ENCODE measurements around the gene SOX30. TPM values are rescaled to one million over a fixed set of nuclear protein-coding genes. Genes with fewer than 3 reads are reported as not detected.
A peak's percentile ranks its signal among the peaks of the same experiment; 100 is the strongest.

The SOX30 gene
- polyA plus RNA-seq, 2 of the 4 experiments (the other 2 are of a cell fraction), result 0.08 to 0.10 TPM

GRCh38 chr5:157658893-157659292, 6.7 kb upstream of the SOX30 start:
- WGBS (ENCODE audit: missing lambda C conversion rate), result 10% methylated on average over 1 of the region's 1 CpG
- no peak for ATAC-seq
- ChIA-PET CTCF (interaction anchor here (1.6 to 1.7 kb wide), 2 partner anchors 84 to 331 kb away, joined by 4 read pairs; partner anchors contain the start of gene LSM11), POLR2A (no interaction called here)
- Histone ChIP-seq H3K4me2 (no peak overlapping the region), H3K9me3 (peaks cover 9% of the 10 kb centered on the region; the same call in 2 of the 3 replicates), H3K27ac (no peak overlapping the region), H3K4me1 (no peaks in the 10 kb centered on the region), H3K4me3 (no peak overlapping the region)
- FAIRE-seq, result no peak
- no peak for TF ChIP-seq HEYL (CRISPR knock-in tag; IDR thresholded peaks at IDR 0.05)
- TF ChIP-seq E2F6 (IDR thresholded peaks at IDR 0.05; ENCODE audit: borderline replicate concordance, low read depth), result no peak
- TF ChIP-seq ZSCAN20 (CRISPR knock-in tag; IDR thresholded peaks at IDR 0.05), result no peak
- no peak for TF ChIP-seq CBX2 (IDR thresholded peaks at IDR 0.05; ENCODE audit: borderline replicate concordance, low read depth)
- no peak for TF ChIP-seq KDM5A (IDR thresholded peaks at IDR 0.05)
- TF ChIP-seq EP300 (IDR thresholded peaks at IDR 0.05), result no peak
- TF ChIP-seq SREBF2 (IDR thresholded peaks at IDR 0.05), result no peak
- no peak for DNase-seq (ENCODE audit: low read depth in 1 of 2, low spot score in 1 of 2)

- no peak for TF ChIP-seq PBX3 (IDR thresholded peaks at IDR 0.05)
- no peak for TF ChIP-seq BHLHE40 (IDR thresholded peaks at IDR 0.05; ENCODE audit: low read depth, low read length)
- no peak for TF ChIP-seq CHD4 (IDR thresholded peaks at IDR 0.05; ENCODE audit: borderline replicate concordance)
- no peak for TF ChIP-seq EP300 (IDR thresholded peaks at IDR 0.05)
- no peak for TF ChIP-seq TP53 (CRISPR knock-in tag; IDR thresholded peaks at IDR 0.05)
- no peak for TF ChIP-seq ATOH8 (CRISPR knock-in tag; IDR thresholded peaks at IDR 0.05; ENCODE audit: low read depth)
- no peak for TF ChIP-seq HOXA7 (CRISPR knock-in tag; IDR thresholded peaks at IDR 0.05)
- no peak for TF ChIP-seq BCL3 (IDR thresholded peaks at IDR 0.05)
- ChIA-PET CTCF (interaction anchor here (0.8 kb wide), 1 partner anchor 13 kb away, joined by 4 read pairs; no protein-coding TSS in a partner anchor), POLR2A (no interaction called here)
- no peak overlapping the region for H3K27ac ChIP-seq
- DNase-seq (ENCODE audit: low read depth in 1 of 2, low spot score in 1 of 2) (no peak), FAIRE-seq (peak; percentile 18), ATAC-seq (no peak)
- H3K4me2 ChIP-seq, result no peak overlapping the region
- 16% methylated on average over 2 of the region's 2 CpGs for WGBS (ENCODE audit: missing lambda C conversion rate)
- no peak overlapping the region for H3K4me3 ChIP-seq
- H3K4me1 ChIP-seq, result no peaks in the 10 kb centered on the region
- peaks cover 20% of the 10 kb centered on the region; the same call in 2 of the 3 replicates for H3K9me3 ChIP-seq
These were observed 5.3 kb upstream of the SOX30 start for GRCh38 chr5:157657516-157657915.

- TF ChIP-seq MAZ (IDR thresholded peaks at IDR 0.05; ENCODE audit: borderline replicate concordance, low read depth, low read length) (no peak), ESRRA (IDR thresholded peaks at IDR 0.05; ENCODE audit: borderline replicate concordance, low read length) (no peak), FOSB (CRISPR knock-in tag; IDR thresholded peaks at IDR 0.05) (no peak), SREBF2 (IDR thresholded peaks at IDR 0.05) (no peak), GATA3 (IDR thresholded peaks at IDR 0.05; ENCODE audit: borderline replicate concordance) (no peak), NR3C1 (IDR thresholded peaks at IDR 0.05) (no peak), POLR2A (IDR thresholded peaks at IDR 0.05; ENCODE audit: low read length) (no peak)
- ChIA-PET CTCF (interaction anchor here (0.6 to 1.2 kb wide), 3 partner anchors 67 to 176 kb away, joined by 3 to 4 read pairs (median 3); partner anchors contain the start of gene ADAM19), POLR2A (no interaction called here)
- H3K4me3 ChIP-seq, result no peak overlapping the region
- no peak overlapping the region for H3K4me2 ChIP-seq
- H3K9me3 ChIP-seq, result peaks cover 19% of the 10 kb centered on the region; the same call in 2 of the 3 replicates
- WGBS (ENCODE audit: missing lambda C conversion rate), result 81% methylated on average over 39 of the region's 63 CpGs
- H3K27ac ChIP-seq, result no peak overlapping the region
- ATAC-seq (no peak), DNase-seq (ENCODE audit: low read depth in 1 of 2, low spot score in 1 of 2) (no peak), FAIRE-seq (no peak)
- no peaks in the 10 kb centered on the region for H3K4me1 ChIP-seq
These were observed 438 bp downstream of the SOX30 start for GRCh38 chr5:157651623-157652376.

Data from A549 (cell line).